WERI-Rb-1 (cell line): ENCODE data around the gene NPIPB2.

ENCODE experiments used
- DNase-seq: peaks from one replicate; pipeline ENCODE4 v3.0.0-alpha.2; 2020
- H3K27ac ChIP-seq: fragments of 250-450 bp; sonication (Bioruptor Pico); 2 replicates; pipeline ENCODE4 v1.5.1; 2020; ENCODE audit warnings: mild to moderate bottlenecking, moderate library complexity
- H3K27me3 ChIP-seq: fragments of 250-450 bp; sonication (Bioruptor Pico); 2 replicates; pipeline ENCODE4 v1.5.1; 2021; ENCODE audit warnings: mild to moderate bottlenecking, low read depth, moderate library complexity; ENCODE audit not compliant: insufficient read depth, severe bottlenecking
- H3K36me3 ChIP-seq: fragments of 250-450 bp; sonication (Bioruptor Pico); 2 replicates; pipeline ENCODE4 v1.5.1; 2020; ENCODE audit warnings: mild to moderate bottlenecking, moderate library complexity
- H3K4me3 ChIP-seq: 2 replicates; pipeline ENCODE4 v1.5.1; 2011; ENCODE audit warnings: low read depth, mild to moderate bottlenecking, control low read depth, low read length
- H3K9me3 ChIP-seq: fragments of 250-450 bp; sonication (Bioruptor Pico); 2 replicates; pipeline ENCODE4 v1.5.1; 2021; ENCODE audit warnings: mild to moderate bottlenecking, moderate library complexity; ENCODE audit not compliant: severe bottlenecking
- CTCF ChIP-seq: IDR thresholded peaks from 2 replicates; pipeline ENCODE4 v1.5.1; 2011; ENCODE audit warnings: low read depth, mild to moderate bottlenecking, control low read depth, inconsistent platforms, low read length

Gene NPIPB2

GRCh38 chr16:11979013-11979672 lies 37.3 kb upstream of the NPIPB2 start:
- Histone ChIP-seq H3K4me3 (no peak overlapping the region), H3K36me3 (no peaks in the 10 kb centered on the region), H3K27me3 (no peaks in the 10 kb centered on the region), H3K27ac (no peak overlapping the region), H3K9me3 (no peaks in the 10 kb centered on the region)
- no peak for TF ChIP-seq CTCF
- no peak for DNase-seq

- DNase-seq = no peak
- Histone ChIP-seq H3K27me3 (no peaks in the 10 kb centered on the region), H3K9me3 (no peaks in the 10 kb centered on the region), H3K4me3 (peak overlapping the region; percentile 57; the same call in 1 of the 2 replicates), H3K36me3 (no peaks in the 10 kb centered on the region), H3K27ac (no peak overlapping the region)
- no peak for TF ChIP-seq CTCF
Observed at GRCh38 chr16:11978080-11978479, 36.2 kb upstream of the NPIPB2 start.

GRCh38 chr16:11977376-11978041 lies 35.7 kb upstream of the NPIPB2 start:
- TF ChIP-seq CTCF = no peak
- Histone ChIP-seq H3K27ac (no peak overlapping the region), H3K4me3 (peak overlapping the region; percentile 57), H3K36me3 (no peaks in the 10 kb centered on the region), H3K9me3 (no peaks in the 10 kb centered on the region), H3K27me3 (no peaks in the 10 kb centered on the region)
- no peak for DNase-seq

- Histone ChIP-seq H3K27me3 (no peaks in the 10 kb centered on the region), H3K4me3 (peak overlapping the region; percentile 57), H3K36me3 (no peaks in the 10 kb centered on the region), H3K27ac (peak overlapping the region; percentile 65), H3K9me3 (no peaks in the 10 kb centered on the region)
- DNase-seq = no peak
- TF ChIP-seq CTCF = no peak
Observed at GRCh38 chr16:11976850-11977375, 35.1 kb upstream of the NPIPB2 start.

- no peak for TF ChIP-seq CTCF
Observed at GRCh38 chr16:11973070-11973469, 31.2 kb upstream of the NPIPB2 start.

More at GRCh38 chr16:11973070-11973469, 31.2 kb upstream of the NPIPB2 start:
- no peaks in the 10 kb centered on the region for H3K27me3 ChIP-seq
- DNase-seq = no peak
- H3K4me3 ChIP-seq = no peak overlapping the region
- H3K27ac ChIP-seq = no peak overlapping the region
- H3K9me3 ChIP-seq = no peaks in the 10 kb centered on the region
- H3K36me3 ChIP-seq = no peaks in the 10 kb centered on the region
